Measurements from ENCODE around the gene ATG16L2. TPM values are rescaled to one million over a fixed set of nuclear protein-coding genes. Genes with fewer than 3 reads are reported as not detected.

The ATG16L2 gene
- total and polyA plus RNA-seq, 2 of the 4 experiments (the other 2 are of a cell fraction) = 1.3 to 12.7 TPM

- TF ChIP-seq SMC3 (IDR thresholded peaks at IDR 0.05; ENCODE audit: low read depth, low read length) (peak; percentile 71), RAD21 (IDR thresholded peaks at IDR 0.05; ENCODE audit: low read length) (peak; percentile 61; the same call in 1 of the 2 replicates), RFX5 (IDR thresholded peaks at IDR 0.05; ENCODE audit: low read depth, low read length) (no peak), MXI1 (IDR thresholded peaks at IDR 0.05; ENCODE audit: borderline replicate concordance, low read depth, low read length) (peak; percentile 37)
Measured at GRCh38 chr11:72793425-72794367, 20.5 kb upstream of the ATG16L2 start, which contains the start of gene STARD10 (continued).

GRCh38 chr11:72798361-72798760 is 15.8 kb upstream of the ATG16L2 start:
- no TSS peak for BruUV-seq (replicated peaks)
- Histone ChIP-seq H3K14ac (replicated peaks; ENCODE audit: low read depth, low read length) (no peak overlapping the region), H2BK15ac (ENCODE audit: low read depth, low read length) (no peak overlapping the region), H4K91ac (ENCODE audit: insufficient read depth, low read depth, low read length) (no peak overlapping the region), H3K56ac (ENCODE audit: extremely low read depth, insufficient read depth, low read length) (no peak overlapping the region), H3K27ac (ENCODE audit: insufficient read depth, low read length) (no peak overlapping the region), H2AFZ (replicated peaks; ENCODE audit: low read length, poor library complexity) (no peak overlapping the region), H3K23ac (ENCODE audit: low read depth, low read length) (no peak overlapping the region), H2BK120ac (ENCODE audit: low read depth, low read length) (no peak overlapping the region), H3K4ac (ENCODE audit: low read depth, low read length) (no peak overlapping the region), H3K79me1 (ENCODE audit: low read depth in 1 of 2, low read length in 2 of 2) (peaks cover 0 to under 1% of the 10 kb centered on the region in 2 experiments; a peak in 1 of 4 replicates), H3K4me2 (ENCODE audit: low read depth, low read length) (no peak overlapping the region), H3K4me1 (ENCODE audit: control insufficient read depth, insufficient read depth, low read length) (peaks cover 2% of the 10 kb centered on the region; the same call in 1 of the 2 replicates), H4K5ac (ENCODE audit: low read depth, low read length) (no peak overlapping the region), H3K4me3 (ENCODE audit: insufficient read depth, low read depth, low read length) (no peak overlapping the region), H3K36me3 (ENCODE audit: control insufficient read depth, insufficient read depth, low read length) (no peaks in the 10 kb centered on the region), H3K9me3 (ENCODE audit: control insufficient read depth, insufficient read depth, low read length) (no peaks in the 10 kb centered on the region), H2AK9ac (replicated peaks; ENCODE audit: low read depth, low read length, poor library complexity) (no peak overlapping the region), H2BK20ac (ENCODE audit: low read depth, low read length) (no peak overlapping the region), H3K9ac (ENCODE audit: low read depth, low read length) (no peak overlapping the region), H4K8ac (ENCODE audit: low read depth in 2 of 2, low read length in 2 of 2) (no peak overlapping the region), H2AK5ac (ENCODE audit: low read depth, low read length) (no peak overlapping the region), H3K18ac (ENCODE audit: low read depth, low read length) (no peak overlapping the region), H3K27me3 (ENCODE audit: control insufficient read depth, insufficient read depth, low read length) (no peaks in the 10 kb centered on the region), H2BK5ac (ENCODE audit: low read depth, low read length, poor library complexity, severe bottlenecking) (no peak overlapping the region), H4K20me1 (ENCODE audit: insufficient read depth, low read length) (peaks cover 6% of the 10 kb centered on the region; the same call in 1 of the 2 replicates), H3K9me1 (ENCODE audit: insufficient read depth, low read length) (peaks cover 2% of the 10 kb centered on the region; the same call in 1 of the 2 replicates)
- CTCF ChIA-PET = no interaction called here
- POLR2A ChIA-PET (ENCODE audit: unreplicated experiment) = interaction anchor here (0.5 kb wide), 1 partner anchor 73 kb away, joined by 6 read pairs; no protein-coding TSS in a partner anchor
- intact Hi-C loops (cut with micrococcal nuclease) = no loop called here
- dilution Hi-C loops (cut with HindIII; ENCODE audit: low sequenced_read_pairs, unreplicated experiment) = no loop called here
- DNase-seq = no peak
- in situ Hi-C loops (cut with MboI; ENCODE audit: low sequenced_read_pairs) = no loop called here
- ATAC-seq (ENCODE audit: low read depth) = no peak
- no CpG with 5 or more reads among the region's 4 CpGs for WGBS, 2 experiments (ENCODE audit: extremely low coverage in 2 of 2, insufficient read length in 1 of 2)
- no peak for TF ChIP-seq CHD1 (IDR thresholded peaks at IDR 0.05; ENCODE audit: low read depth, low read length)
- no peak for TF ChIP-seq RFX5 (IDR thresholded peaks at IDR 0.05; ENCODE audit: low read depth, low read length)
- no peak for TF ChIP-seq MXI1 (IDR thresholded peaks at IDR 0.05; ENCODE audit: borderline replicate concordance, low read depth, low read length)
- TF ChIP-seq NFE2L2 (IDR thresholded peaks at IDR 0.05; ENCODE audit: low read depth, low read length) = no peak
- no peak for TF ChIP-seq POLR2A (IDR thresholded peaks at IDR 0.05; ENCODE audit: low read depth, low read length)
- TF ChIP-seq, protein P1, sequence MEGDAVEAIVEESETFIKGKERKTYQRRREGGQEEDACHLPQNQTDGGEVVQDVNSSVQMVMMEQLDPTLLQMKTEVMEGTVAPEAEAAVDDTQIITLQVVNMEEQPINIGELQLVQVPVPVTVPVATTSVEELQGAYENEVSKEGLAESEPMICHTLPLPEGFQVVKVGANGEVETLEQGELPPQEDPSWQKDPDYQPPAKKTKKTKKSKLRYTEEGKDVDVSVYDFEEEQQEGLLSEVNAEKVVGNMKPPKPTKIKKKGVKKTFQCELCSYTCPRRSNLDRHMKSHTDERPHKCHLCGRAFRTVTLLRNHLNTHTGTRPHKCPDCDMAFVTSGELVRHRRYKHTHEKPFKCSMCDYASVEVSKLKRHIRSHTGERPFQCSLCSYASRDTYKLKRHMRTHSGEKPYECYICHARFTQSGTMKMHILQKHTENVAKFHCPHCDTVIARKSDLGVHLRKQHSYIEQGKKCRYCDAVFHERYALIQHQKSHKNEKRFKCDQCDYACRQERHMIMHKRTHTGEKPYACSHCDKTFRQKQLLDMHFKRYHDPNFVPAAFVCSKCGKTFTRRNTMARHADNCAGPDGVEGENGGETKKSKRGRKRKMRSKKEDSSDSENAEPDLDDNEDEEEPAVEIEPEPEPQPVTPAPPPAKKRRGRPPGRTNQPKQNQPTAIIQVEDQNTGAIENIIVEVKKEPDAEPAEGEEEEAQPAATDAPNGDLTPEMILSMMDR (conservative IDR thresholded peaks at IDR 0.05; ENCODE audit: low read depth, low read length) = no peak
- no peak for TF ChIP-seq MAFK (IDR thresholded peaks at IDR 0.05; ENCODE audit: low read depth, low read length)
- TF ChIP-seq MAZ (IDR thresholded peaks at IDR 0.05; ENCODE audit: borderline replicate concordance, low read depth, low read length) = no peak
- no peak for TF ChIP-seq FOS (IDR thresholded peaks at IDR 0.05; ENCODE audit: low read depth, low read length)
- no peak for TF ChIP-seq RCOR1 (IDR thresholded peaks at IDR 0.05; ENCODE audit: insufficient replicate concordance, low read length)
- no peak for TF ChIP-seq ELK1 (IDR thresholded peaks at IDR 0.05; ENCODE audit: borderline replicate concordance, low read depth, low read length)
- TF ChIP-seq RAD21 (IDR thresholded peaks at IDR 0.05; ENCODE audit: low read length) = no peak

All from IMR-90 (cell line).